SH-SY5Y (cell line): ENCODE results near the gene ARMCX5.

Experiments
- GATA2 ChIP-seq: IDR thresholded peaks from 2 replicates; pipeline ENCODE4 v1.6.1; 2011; ENCODE audit warnings: mild to moderate bottlenecking, low read depth, low read length
- GATA3 ChIP-seq: IDR thresholded peaks from 2 replicates; pipeline ENCODE4 v1.6.1; 2011; ENCODE audit warnings: low read depth, mild to moderate bottlenecking, low read length, moderate library complexity

DNA sequence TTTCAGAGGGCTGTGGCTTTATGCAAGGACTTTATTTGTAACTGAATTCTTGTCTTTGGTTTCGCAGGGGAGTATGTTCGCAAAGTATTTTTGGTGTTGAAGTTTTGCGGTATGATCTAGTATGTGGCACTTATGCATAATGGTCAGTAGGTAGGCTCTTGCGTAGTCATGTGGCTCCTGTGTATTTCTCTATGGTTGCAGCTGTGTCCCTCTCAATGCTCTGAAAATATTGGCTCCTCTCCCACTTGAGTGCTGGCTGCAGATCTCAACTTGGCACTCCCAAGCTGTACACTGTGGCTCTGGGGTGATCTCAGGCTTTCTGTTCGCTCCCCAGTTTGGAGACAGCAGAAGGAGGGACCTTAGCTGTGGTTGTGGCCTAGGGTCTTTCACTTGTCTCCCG lies 24.8 kb downstream of the ARMCX5 start:
- TF ChIP-seq GATA2 (no peak), GATA3 (no peak)
